GM12873 (cell line): ENCODE data around the gene DISC1.

Experiments used
- TF ChIP-seq, protein P1 (sequence below): IDR thresholded peaks from 2 replicates; pipeline ENCODE4 v1.5.1; 2012; ENCODE audit warnings: low read depth, mild to moderate bottlenecking, moderate library complexity, low read length, control low read depth; ENCODE audit not compliant: insufficient read depth; ENCODE audit errors: missing control alignments

DISC1 gene

GRCh38 chr1:231973830-231974229, 347.2 kb downstream of the DISC1 start:
- TF ChIP-seq, protein P1, sequence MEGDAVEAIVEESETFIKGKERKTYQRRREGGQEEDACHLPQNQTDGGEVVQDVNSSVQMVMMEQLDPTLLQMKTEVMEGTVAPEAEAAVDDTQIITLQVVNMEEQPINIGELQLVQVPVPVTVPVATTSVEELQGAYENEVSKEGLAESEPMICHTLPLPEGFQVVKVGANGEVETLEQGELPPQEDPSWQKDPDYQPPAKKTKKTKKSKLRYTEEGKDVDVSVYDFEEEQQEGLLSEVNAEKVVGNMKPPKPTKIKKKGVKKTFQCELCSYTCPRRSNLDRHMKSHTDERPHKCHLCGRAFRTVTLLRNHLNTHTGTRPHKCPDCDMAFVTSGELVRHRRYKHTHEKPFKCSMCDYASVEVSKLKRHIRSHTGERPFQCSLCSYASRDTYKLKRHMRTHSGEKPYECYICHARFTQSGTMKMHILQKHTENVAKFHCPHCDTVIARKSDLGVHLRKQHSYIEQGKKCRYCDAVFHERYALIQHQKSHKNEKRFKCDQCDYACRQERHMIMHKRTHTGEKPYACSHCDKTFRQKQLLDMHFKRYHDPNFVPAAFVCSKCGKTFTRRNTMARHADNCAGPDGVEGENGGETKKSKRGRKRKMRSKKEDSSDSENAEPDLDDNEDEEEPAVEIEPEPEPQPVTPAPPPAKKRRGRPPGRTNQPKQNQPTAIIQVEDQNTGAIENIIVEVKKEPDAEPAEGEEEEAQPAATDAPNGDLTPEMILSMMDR = no peak

DNA sequence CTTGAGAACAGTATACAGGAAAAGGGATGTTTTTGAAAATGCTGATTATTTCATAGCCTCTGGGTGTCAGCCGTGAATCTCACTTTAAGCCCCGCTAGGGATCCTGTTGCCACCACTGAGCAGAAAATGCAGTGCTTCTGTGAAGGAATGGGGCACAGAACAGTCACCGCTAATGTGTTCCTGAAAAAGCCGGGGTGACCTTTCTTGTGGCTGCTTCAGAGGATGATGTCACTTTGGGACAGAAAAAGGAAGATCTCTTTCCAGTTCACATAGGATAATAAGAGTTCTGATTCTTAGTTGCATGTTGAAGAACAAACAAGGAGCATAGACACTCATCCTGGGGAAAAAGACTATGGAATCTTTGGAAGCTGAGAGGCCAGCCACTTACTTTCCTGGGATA, 349.6 kb downstream of the DISC1 start:
- TF ChIP-seq, protein P1 = no peak

DNA sequence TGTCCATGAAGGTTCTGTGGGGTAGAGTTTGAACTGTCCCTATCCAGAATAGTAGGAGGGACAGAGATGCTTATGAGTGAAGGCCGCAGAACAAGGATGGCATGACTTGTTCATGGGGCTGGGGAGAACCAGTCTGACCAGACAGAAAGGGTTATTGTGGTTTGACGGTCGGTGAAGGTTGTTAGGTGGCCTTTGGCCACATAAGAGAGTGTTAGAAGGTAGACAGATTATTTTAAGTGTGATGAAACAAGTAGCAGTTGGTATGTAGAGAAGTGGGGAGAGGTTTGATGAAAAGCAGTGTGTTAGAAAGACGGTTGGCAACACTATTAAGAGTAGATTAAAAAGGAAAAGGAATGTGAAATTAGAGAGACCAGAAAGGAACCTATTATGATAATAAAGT, 355.1 kb downstream of the DISC1 start:
- TF ChIP-seq, protein P1 = no peak

- TF ChIP-seq, protein P1 = no peak
These were observed 356.4 kb downstream of the DISC1 start for GRCh38 chr1:231982871-231983587.

DNA sequence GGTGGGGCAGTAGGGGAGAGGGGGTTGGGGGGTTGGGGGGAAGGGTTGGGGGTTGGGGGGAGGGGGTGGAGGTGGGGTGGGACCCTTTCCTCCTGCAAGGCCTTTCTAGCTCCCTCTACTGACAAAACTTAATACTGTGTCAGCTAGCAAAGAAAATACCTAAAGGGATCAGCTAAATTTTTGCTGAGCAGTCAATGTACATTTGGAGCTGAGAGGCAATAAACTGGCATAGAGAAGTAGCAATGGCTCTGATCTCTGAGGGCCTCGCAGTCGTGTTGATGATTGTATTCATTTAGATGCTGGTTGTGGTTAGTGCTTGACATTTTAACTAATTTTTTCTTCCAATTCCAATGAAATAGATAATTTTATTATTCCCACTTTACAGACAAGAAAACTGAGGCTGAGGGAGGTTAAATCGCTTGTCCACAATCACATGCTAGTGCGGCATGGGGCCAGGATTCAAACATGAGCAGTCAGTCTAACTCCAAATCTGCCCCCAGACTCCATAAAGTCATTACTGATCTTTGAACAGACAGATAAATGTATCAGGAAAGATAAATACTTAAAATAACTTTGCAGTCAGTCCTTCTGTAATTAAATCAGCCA, 357.1 kb downstream of the DISC1 start:
- TF ChIP-seq, protein P1 = peak; percentile 14

- TF ChIP-seq, protein P1 = no peak
These were observed 358.9 kb downstream of the DISC1 start for GRCh38 chr1:231985296-231986023.

GRCh38 chr1:231986631-231987336, 360.2 kb downstream of the DISC1 start:
- TF ChIP-seq, protein P1 = no peak
